IMR-90 (cell line): ENCODE measurements around the gene LTBP1. TPM values are rescaled to one million over a fixed set of nuclear protein-coding genes. Genes with fewer than 3 reads are reported as not detected.

Source experiments
- ATAC-seq: fragments of 200-7000 bp; cut with Tn5 transposase; 2 replicates; pipeline ENCODE4 v1.9.1; 2020; ENCODE audit warnings: low read depth, mild to moderate bottlenecking, moderate library complexity
- BruUV-seq: library from RNA; stranded (reverse); fragments of 400-500 nt; replicated peaks from 2 replicates; lab custom pipeline; 2021; lab: Mats Ljungman, UMichigan
- CTCF ChIA-PET: fragments of 300-600 bp; formaldehyde crosslinking; extraction: SDS; loops from one replicate; lab custom pipeline; 2021; ENCODE audit warnings: antibody characterized with exemption; lab: Yijun Ruan, JAX
- POLR2A ChIA-PET: fragments of 300-600 bp; sonication (Branson Sonifier 250); formaldehyde crosslinking; loops from one replicate; lab custom pipeline; 2022; ENCODE audit warnings: antibody characterized with exemption; ENCODE audit not compliant: unreplicated experiment; lab: Charles Lee
- DNase-seq: peaks from one replicate; pipeline ENCODE4 v3.0.0; 2013
- H2AFZ ChIP-seq: replicated peaks from 2 replicates; pipeline ENCODE3; 2013; ENCODE audit warnings: low read length, mild to moderate bottlenecking; ENCODE audit not compliant: poor library complexity
- H2AK5ac ChIP-seq: 2 replicates; pipeline ENCODE4 v1.6.1; 2013; ENCODE audit warnings: low read depth, low read length, inconsistent platforms
- H2AK9ac ChIP-seq: replicated peaks from 2 replicates; pipeline ENCODE3; 2013; ENCODE audit warnings: mild to moderate bottlenecking, low read depth, low read length, moderate library complexity; ENCODE audit not compliant: poor library complexity
- H2BK120ac ChIP-seq: 2 replicates; pipeline ENCODE4 v1.6.1; 2013; ENCODE audit warnings: low read depth, low read length, inconsistent platforms
- H2BK15ac ChIP-seq: 3 replicates; pipeline ENCODE4 v1.6.1; 2013; ENCODE audit warnings: low read depth, low read length, inconsistent platforms
- H2BK20ac ChIP-seq: 2 replicates; pipeline ENCODE4 v1.6.1; 2013; ENCODE audit warnings: low read depth, mild to moderate bottlenecking, inconsistent platforms, low read length, moderate library complexity
- H2BK5ac ChIP-seq: 2 replicates; pipeline ENCODE4 v1.6.1; 2013; ENCODE audit warnings: mild to moderate bottlenecking, low read depth, low read length, inconsistent platforms; ENCODE audit not compliant: poor library complexity, severe bottlenecking
- H3K14ac ChIP-seq: replicated peaks from 2 replicates; pipeline ENCODE4 v1.6.1; 2013; ENCODE audit warnings: low read depth, low read length, inconsistent platforms
- H3K18ac ChIP-seq: 2 replicates; pipeline ENCODE4 v1.6.1; 2013; ENCODE audit warnings: low read depth, low read length, control low read depth
- H3K23ac ChIP-seq: 2 replicates; pipeline ENCODE4 v1.6.1; 2013; ENCODE audit warnings: low read depth, low read length, inconsistent platforms
- H3K27ac ChIP-seq: 2 replicates; pipeline ENCODE4 v1.5.1; 2013; ENCODE audit warnings: mild to moderate bottlenecking, control low read depth, low read length; ENCODE audit not compliant: insufficient read depth
- H3K27me3 ChIP-seq: 2 replicates; pipeline ENCODE4 v1.6.1; 2013; ENCODE audit warnings: low read length; ENCODE audit not compliant: control insufficient read depth, insufficient read depth
- H3K36me3 ChIP-seq: 2 replicates; pipeline ENCODE4 v1.6.1; 2013; ENCODE audit warnings: low read length, mixed read lengths; ENCODE audit not compliant: control insufficient read depth, insufficient read depth
- H3K4ac ChIP-seq: 2 replicates; pipeline ENCODE4 v1.6.1; 2013; ENCODE audit warnings: low read depth, low read length, inconsistent platforms
- H3K4me1 ChIP-seq: 2 replicates; pipeline ENCODE4 v1.6.1; 2013; ENCODE audit warnings: low read length, mixed read lengths; ENCODE audit not compliant: control insufficient read depth, insufficient read depth
- H3K4me2 ChIP-seq: 2 replicates; pipeline ENCODE4 v1.6.1; 2013; ENCODE audit warnings: low read depth, mild to moderate bottlenecking, control low read depth, low read length, moderate library complexity
- H3K4me3 ChIP-seq: 2 replicates; pipeline ENCODE4 v1.5.1; 2013; ENCODE audit warnings: low read depth, mild to moderate bottlenecking, control low read depth, low read length, moderate library complexity; ENCODE audit not compliant: insufficient read depth
- H3K56ac ChIP-seq: 2 replicates; pipeline ENCODE4 v1.6.1; 2013; ENCODE audit warnings: low read length, inconsistent platforms; ENCODE audit not compliant: insufficient read depth; ENCODE audit errors: extremely low read depth
- H3K79me1 ChIP-seq, 2 experiments: 2 replicates each; pipeline ENCODE4 v1.6.1; 2013; ENCODE audit warnings: low read length in 2 of 2, inconsistent platforms in 1 of 2, low read depth in 1 of 2
- H3K9ac ChIP-seq: 2 replicates; pipeline ENCODE4 v1.6.1; 2013; ENCODE audit warnings: low read depth, low read length, control low read depth
- H3K9me1 ChIP-seq: 2 replicates; pipeline ENCODE4 v1.6.1; 2013; ENCODE audit warnings: low read length, inconsistent platforms; ENCODE audit not compliant: insufficient read depth
- H3K9me3 ChIP-seq: 2 replicates; pipeline ENCODE4 v1.6.1; 2013; ENCODE audit warnings: low read length; ENCODE audit not compliant: control insufficient read depth, insufficient read depth
- H4K20me1 ChIP-seq: 2 replicates; pipeline ENCODE4 v1.6.1; 2013; ENCODE audit warnings: low read length, inconsistent platforms; ENCODE audit not compliant: insufficient read depth
- H4K5ac ChIP-seq: 2 replicates; pipeline ENCODE4 v1.6.1; 2013; ENCODE audit warnings: mild to moderate bottlenecking, low read depth, low read length, control low read depth
- H4K8ac ChIP-seq, 2 experiments: 2 replicates each; pipeline ENCODE4 v1.6.1; 2013; ENCODE audit warnings: low read depth in 2 of 2, low read length in 2 of 2, control low read depth in 1 of 2, inconsistent platforms in 1 of 2
- H4K91ac ChIP-seq: 2 replicates; pipeline ENCODE4 v1.6.1; 2013; ENCODE audit warnings: low read depth, low read length, inconsistent platforms; ENCODE audit not compliant: insufficient read depth
- CEBPB ChIP-seq: IDR thresholded peaks from 2 replicates; pipeline ENCODE4 v1.6.1; 2012; ENCODE audit warnings: low read depth, low read length, improper control_type of control experiment
- CHD1 ChIP-seq: IDR thresholded peaks from 2 replicates; pipeline ENCODE4 v1.6.1; 2012; ENCODE audit warnings: low read depth, low read length, improper control_type of control experiment
- FOS ChIP-seq: fragments of 150-350 bp; IDR thresholded peaks from 2 replicates; pipeline ENCODE4 v1.6.1; 2016; ENCODE audit warnings: low read depth, low read length
- MAZ ChIP-seq: IDR thresholded peaks from 2 replicates; pipeline ENCODE4 v1.6.1; 2012; ENCODE audit warnings: low read depth, mild to moderate bottlenecking, low read length, improper control_type of control experiment, moderate library complexity, borderline replicate concordance
- POLR2A ChIP-seq: IDR thresholded peaks from 2 replicates; pipeline ENCODE4 v1.6.1; 2012; ENCODE audit warnings: mild to moderate bottlenecking, low read depth, low read length
- RFX5 ChIP-seq: IDR thresholded peaks from 2 replicates; pipeline ENCODE4 v1.8.0; 2012; ENCODE audit warnings: low read depth, mild to moderate bottlenecking, low read length, moderate library complexity
- SMC3 ChIP-seq: fragments of 150-350 bp; IDR thresholded peaks from 2 replicates; pipeline ENCODE4 v1.6.1; 2016; ENCODE audit warnings: low read depth, mild to moderate bottlenecking, antibody characterized with exemption, low read length, moderate library complexity
- WGBS, 2 experiments: methylation state at CpG; one replicate each; pipeline versions ENCODE4 v1.1.5 to v1.1.7; 2013; ENCODE audit warnings: missing lambda C conversion rate in 2 of 2; ENCODE audit not compliant: insufficient read length in 1 of 2; ENCODE audit errors: extremely low coverage in 2 of 2; 5-methylcytosine and 5-hydroxymethylcytosine counted together
- dilution Hi-C: fragments of 300-500 bp; cut with HindIII; formaldehyde crosslinking; loops from one replicate; pipeline ENCODE4 v1.14.3; 2018; ENCODE audit warnings: low sequenced_read_pairs; ENCODE audit not compliant: unreplicated experiment
- in situ Hi-C: fragments of 300-500 bp; cut with MboI; formaldehyde crosslinking; loops from 3 replicates; pipeline ENCODE4 v1.14.3; 2019; ENCODE audit warnings: low sequenced_read_pairs, inconsistent platforms, mixed read lengths
- intact Hi-C: fragments of 100-400 bp; cut with micrococcal nuclease; formaldehyde crosslinking; loops from 2 replicates; pipeline ENCODE4 v1.10.0; 2022
- polyA plus RNA-seq, 3 experiments: library from polyadenylated mRNA; depleted of rRNA; stranded (reverse); fragments of >200 nt; gene quantifications; 2 replicates each; pipeline ENCODE4 v1.2.3, GENCODE V29; 2012; ENCODE audit warnings: low replicate concordance in 1 of 3
- total RNA-seq: library from RNA; depleted of rRNA; stranded (reverse); fragments of >200 nt; gene quantifications from 2 replicates; pipeline ENCODE4 v1.2.3, GENCODE V29; 2012
- TF ChIP-seq, protein P1 (sequence below): conservative IDR thresholded peaks from 2 replicates; pipeline ENCODE4 v1.5.1; 2012; ENCODE audit warnings: mild to moderate bottlenecking, low read depth, low read length, improper control_type of control experiment

Gene LTBP1
- total and polyA plus RNA-seq, 2 of the 4 experiments (the other 2 are of a cell fraction): 235 to 326 TPM

GRCh38 chr2:32932825-32933755 lies 13.7 kb upstream of the LTBP1 start:
- no TSS peak for BruUV-seq
- ChIA-PET CTCF (interaction anchor here (0.8 kb wide), 1 partner anchor 338 kb away, joined by 4 read pairs; no protein-coding TSS in a partner anchor), POLR2A (no interaction called here)
- no peak overlapping the region for H2BK20ac ChIP-seq
- no peak overlapping the region for H2AFZ ChIP-seq
- no peaks in the 10 kb centered on the region for H3K27me3 ChIP-seq
- ATAC-seq: no peak
- intact Hi-C loops (no loop called here), dilution Hi-C loops (no loop called here), in situ Hi-C loops (no loop called here)
- no peak overlapping the region for H2AK9ac ChIP-seq
- no peaks in the 10 kb centered on the region for H3K79me1 ChIP-seq
- H3K9me3 ChIP-seq: no peaks in the 10 kb centered on the region
- H2BK15ac ChIP-seq: no peak overlapping the region
- H2BK5ac ChIP-seq: no peak overlapping the region
- H3K4me3 ChIP-seq: no peak overlapping the region
- 100% methylated on average over 1 of the region's 11 CpGs; no CpG with 5 or more reads in 1 of the 2 experiments for WGBS, 2 experiments
- no peak overlapping the region for H3K4me2 ChIP-seq
- H3K27ac ChIP-seq: no peak overlapping the region
- H4K91ac ChIP-seq: no peak overlapping the region
- no peak overlapping the region for H3K18ac ChIP-seq
- H2AK5ac ChIP-seq: no peak overlapping the region
- no peaks in the 10 kb centered on the region for H4K20me1 ChIP-seq
- peaks cover 4% of the 10 kb centered on the region; the same call in 1 of the 2 replicates for H3K9me1 ChIP-seq
- H2BK120ac ChIP-seq: no peak overlapping the region
- no peak overlapping the region for H4K5ac ChIP-seq
- H3K4me1 ChIP-seq: peaks cover 4% of the 10 kb centered on the region; the same call in 1 of the 2 replicates
- H4K8ac ChIP-seq: no peak overlapping the region
- H3K4ac ChIP-seq: no peak overlapping the region
- no peak overlapping the region for H3K14ac ChIP-seq
- H3K36me3 ChIP-seq: no peaks in the 10 kb centered on the region
- H3K23ac ChIP-seq: no peak overlapping the region
- H3K56ac ChIP-seq: no peak overlapping the region
- DNase-seq: no peak
- no peak overlapping the region for H3K9ac ChIP-seq
- TF ChIP-seq FOS (no peak), SMC3 (no peak), POLR2A (no peak), CHD1 (no peak), MAZ (no peak), CEBPB (no peak), RFX5 (no peak)
- TF ChIP-seq, protein P1, sequence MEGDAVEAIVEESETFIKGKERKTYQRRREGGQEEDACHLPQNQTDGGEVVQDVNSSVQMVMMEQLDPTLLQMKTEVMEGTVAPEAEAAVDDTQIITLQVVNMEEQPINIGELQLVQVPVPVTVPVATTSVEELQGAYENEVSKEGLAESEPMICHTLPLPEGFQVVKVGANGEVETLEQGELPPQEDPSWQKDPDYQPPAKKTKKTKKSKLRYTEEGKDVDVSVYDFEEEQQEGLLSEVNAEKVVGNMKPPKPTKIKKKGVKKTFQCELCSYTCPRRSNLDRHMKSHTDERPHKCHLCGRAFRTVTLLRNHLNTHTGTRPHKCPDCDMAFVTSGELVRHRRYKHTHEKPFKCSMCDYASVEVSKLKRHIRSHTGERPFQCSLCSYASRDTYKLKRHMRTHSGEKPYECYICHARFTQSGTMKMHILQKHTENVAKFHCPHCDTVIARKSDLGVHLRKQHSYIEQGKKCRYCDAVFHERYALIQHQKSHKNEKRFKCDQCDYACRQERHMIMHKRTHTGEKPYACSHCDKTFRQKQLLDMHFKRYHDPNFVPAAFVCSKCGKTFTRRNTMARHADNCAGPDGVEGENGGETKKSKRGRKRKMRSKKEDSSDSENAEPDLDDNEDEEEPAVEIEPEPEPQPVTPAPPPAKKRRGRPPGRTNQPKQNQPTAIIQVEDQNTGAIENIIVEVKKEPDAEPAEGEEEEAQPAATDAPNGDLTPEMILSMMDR: no peak
